IMR-90 (cell line): ENCODE results near the gene PEX10. TPM values are rescaled to one million over a fixed set of nuclear protein-coding genes. Genes with fewer than 3 reads are reported as not detected.
A peak's percentile ranks its signal among the peaks of the same experiment; 100 is the strongest.

Experiments used
- ATAC-seq: fragments of 200-7000 bp; cut with Tn5 transposase; 2 replicates; pipeline ENCODE4 v1.9.1; 2020; ENCODE audit warnings: low read depth, mild to moderate bottlenecking, moderate library complexity
- BruUV-seq: library from RNA; stranded (reverse); fragments of 400-500 nt; replicated peaks from 2 replicates; lab custom pipeline; 2021; lab: Mats Ljungman, UMichigan
- CTCF ChIA-PET: fragments of 300-600 bp; formaldehyde crosslinking; extraction: SDS; loops from one replicate; lab custom pipeline; 2021; ENCODE audit warnings: antibody characterized with exemption; lab: Yijun Ruan, JAX
- POLR2A ChIA-PET: fragments of 300-600 bp; sonication (Branson Sonifier 250); formaldehyde crosslinking; loops from one replicate; lab custom pipeline; 2022; ENCODE audit warnings: antibody characterized with exemption; ENCODE audit not compliant: unreplicated experiment; lab: Charles Lee
- DNase-seq: peaks from one replicate; pipeline ENCODE4 v3.0.0; 2013
- H2AFZ ChIP-seq: replicated peaks from 2 replicates; pipeline ENCODE3; 2013; ENCODE audit warnings: low read length, mild to moderate bottlenecking; ENCODE audit not compliant: poor library complexity
- H2AK5ac ChIP-seq: 2 replicates; pipeline ENCODE4 v1.6.1; 2013; ENCODE audit warnings: low read depth, low read length, inconsistent platforms
- H2AK9ac ChIP-seq: replicated peaks from 2 replicates; pipeline ENCODE3; 2013; ENCODE audit warnings: mild to moderate bottlenecking, low read depth, low read length, moderate library complexity; ENCODE audit not compliant: poor library complexity
- H2BK120ac ChIP-seq: 2 replicates; pipeline ENCODE4 v1.6.1; 2013; ENCODE audit warnings: low read depth, low read length, inconsistent platforms
- H2BK15ac ChIP-seq: 3 replicates; pipeline ENCODE4 v1.6.1; 2013; ENCODE audit warnings: low read depth, low read length, inconsistent platforms
- H2BK20ac ChIP-seq: 2 replicates; pipeline ENCODE4 v1.6.1; 2013; ENCODE audit warnings: low read depth, mild to moderate bottlenecking, inconsistent platforms, low read length, moderate library complexity
- H2BK5ac ChIP-seq: 2 replicates; pipeline ENCODE4 v1.6.1; 2013; ENCODE audit warnings: mild to moderate bottlenecking, low read depth, low read length, inconsistent platforms; ENCODE audit not compliant: poor library complexity, severe bottlenecking
- H3K14ac ChIP-seq: replicated peaks from 2 replicates; pipeline ENCODE4 v1.6.1; 2013; ENCODE audit warnings: low read depth, low read length, inconsistent platforms
- H3K18ac ChIP-seq: 2 replicates; pipeline ENCODE4 v1.6.1; 2013; ENCODE audit warnings: low read depth, low read length, control low read depth
- H3K23ac ChIP-seq: 2 replicates; pipeline ENCODE4 v1.6.1; 2013; ENCODE audit warnings: low read depth, low read length, inconsistent platforms
- H3K27ac ChIP-seq: 2 replicates; pipeline ENCODE4 v1.5.1; 2013; ENCODE audit warnings: mild to moderate bottlenecking, control low read depth, low read length; ENCODE audit not compliant: insufficient read depth
- H3K27me3 ChIP-seq: 2 replicates; pipeline ENCODE4 v1.6.1; 2013; ENCODE audit warnings: low read length; ENCODE audit not compliant: control insufficient read depth, insufficient read depth
- H3K36me3 ChIP-seq: 2 replicates; pipeline ENCODE4 v1.6.1; 2013; ENCODE audit warnings: low read length, mixed read lengths; ENCODE audit not compliant: control insufficient read depth, insufficient read depth
- H3K4ac ChIP-seq: 2 replicates; pipeline ENCODE4 v1.6.1; 2013; ENCODE audit warnings: low read depth, low read length, inconsistent platforms
- H3K4me1 ChIP-seq: 2 replicates; pipeline ENCODE4 v1.6.1; 2013; ENCODE audit warnings: low read length, mixed read lengths; ENCODE audit not compliant: control insufficient read depth, insufficient read depth
- H3K4me2 ChIP-seq: 2 replicates; pipeline ENCODE4 v1.6.1; 2013; ENCODE audit warnings: low read depth, mild to moderate bottlenecking, control low read depth, low read length, moderate library complexity
- H3K4me3 ChIP-seq: 2 replicates; pipeline ENCODE4 v1.5.1; 2013; ENCODE audit warnings: low read depth, mild to moderate bottlenecking, control low read depth, low read length, moderate library complexity; ENCODE audit not compliant: insufficient read depth
- H3K56ac ChIP-seq: 2 replicates; pipeline ENCODE4 v1.6.1; 2013; ENCODE audit warnings: low read length, inconsistent platforms; ENCODE audit not compliant: insufficient read depth; ENCODE audit errors: extremely low read depth
- H3K79me1 ChIP-seq, 2 experiments: 2 replicates each; pipeline ENCODE4 v1.6.1; 2013; ENCODE audit warnings: low read length in 2 of 2, inconsistent platforms in 1 of 2, low read depth in 1 of 2
- H3K9ac ChIP-seq: 2 replicates; pipeline ENCODE4 v1.6.1; 2013; ENCODE audit warnings: low read depth, low read length, control low read depth
- H3K9me1 ChIP-seq: 2 replicates; pipeline ENCODE4 v1.6.1; 2013; ENCODE audit warnings: low read length, inconsistent platforms; ENCODE audit not compliant: insufficient read depth
- H3K9me3 ChIP-seq: 2 replicates; pipeline ENCODE4 v1.6.1; 2013; ENCODE audit warnings: low read length; ENCODE audit not compliant: control insufficient read depth, insufficient read depth
- H4K20me1 ChIP-seq: 2 replicates; pipeline ENCODE4 v1.6.1; 2013; ENCODE audit warnings: low read length, inconsistent platforms; ENCODE audit not compliant: insufficient read depth
- H4K5ac ChIP-seq: 2 replicates; pipeline ENCODE4 v1.6.1; 2013; ENCODE audit warnings: mild to moderate bottlenecking, low read depth, low read length, control low read depth
- H4K8ac ChIP-seq, 2 experiments: 2 replicates each; pipeline ENCODE4 v1.6.1; 2013; ENCODE audit warnings: low read depth in 2 of 2, low read length in 2 of 2, control low read depth in 1 of 2, inconsistent platforms in 1 of 2
- H4K91ac ChIP-seq: 2 replicates; pipeline ENCODE4 v1.6.1; 2013; ENCODE audit warnings: low read depth, low read length, inconsistent platforms; ENCODE audit not compliant: insufficient read depth
- BHLHE40 ChIP-seq: fragments of 150-350 bp; IDR thresholded peaks from 2 replicates; pipeline ENCODE4 v1.6.1; 2016; ENCODE audit warnings: mild to moderate bottlenecking, low read depth, low read length
- CEBPB ChIP-seq: IDR thresholded peaks from 2 replicates; pipeline ENCODE4 v1.6.1; 2012; ENCODE audit warnings: low read depth, low read length, improper control_type of control experiment
- CHD1 ChIP-seq: IDR thresholded peaks from 2 replicates; pipeline ENCODE4 v1.6.1; 2012; ENCODE audit warnings: low read depth, low read length, improper control_type of control experiment
- FOS ChIP-seq: fragments of 150-350 bp; IDR thresholded peaks from 2 replicates; pipeline ENCODE4 v1.6.1; 2016; ENCODE audit warnings: low read depth, low read length
- MAFK ChIP-seq: IDR thresholded peaks from 2 replicates; pipeline ENCODE4 v1.6.1; 2012; ENCODE audit warnings: low read depth, low read length, improper control_type of control experiment
- MAZ ChIP-seq: IDR thresholded peaks from 2 replicates; pipeline ENCODE4 v1.6.1; 2012; ENCODE audit warnings: low read depth, mild to moderate bottlenecking, low read length, improper control_type of control experiment, moderate library complexity, borderline replicate concordance
- MXI1 ChIP-seq: IDR thresholded peaks from 2 replicates; pipeline ENCODE4 v1.6.1; 2012; ENCODE audit warnings: low read depth, mild to moderate bottlenecking, low read length, moderate library complexity, borderline replicate concordance
- NFE2L2 ChIP-seq: fragments of 150-350 bp; IDR thresholded peaks from 2 replicates; pipeline ENCODE4 v1.6.1; 2016; ENCODE audit warnings: low read depth, mild to moderate bottlenecking, low read length
- POLR2A ChIP-seq: IDR thresholded peaks from 2 replicates; pipeline ENCODE4 v1.6.1; 2012; ENCODE audit warnings: mild to moderate bottlenecking, low read depth, low read length
- RAD21 ChIP-seq: IDR thresholded peaks from 2 replicates; pipeline ENCODE4 v1.6.1; 2012; ENCODE audit warnings: low read length, improper control_type of control experiment
- RCOR1 ChIP-seq: IDR thresholded peaks from 2 replicates; pipeline ENCODE4 v1.6.1; 2012; ENCODE audit warnings: mild to moderate bottlenecking, low read length, improper control_type of control experiment; ENCODE audit not compliant: insufficient replicate concordance
- RFX5 ChIP-seq: IDR thresholded peaks from 2 replicates; pipeline ENCODE4 v1.8.0; 2012; ENCODE audit warnings: low read depth, mild to moderate bottlenecking, low read length, moderate library complexity
- SMC3 ChIP-seq: fragments of 150-350 bp; IDR thresholded peaks from 2 replicates; pipeline ENCODE4 v1.6.1; 2016; ENCODE audit warnings: low read depth, mild to moderate bottlenecking, antibody characterized with exemption, low read length, moderate library complexity
- USF2 ChIP-seq: fragments of 150-350 bp; IDR thresholded peaks from 2 replicates; pipeline ENCODE4 v1.6.1; 2017; ENCODE audit warnings: mild to moderate bottlenecking, antibody characterized with exemption, low read length, low read depth
- WGBS, 2 experiments: methylation state at CpG; one replicate each; pipeline versions ENCODE4 v1.1.5 to v1.1.7; 2013; ENCODE audit warnings: missing lambda C conversion rate in 2 of 2; ENCODE audit not compliant: insufficient read length in 1 of 2; ENCODE audit errors: extremely low coverage in 2 of 2; 5-methylcytosine and 5-hydroxymethylcytosine counted together
- dilution Hi-C: fragments of 300-500 bp; cut with HindIII; formaldehyde crosslinking; loops from one replicate; pipeline ENCODE4 v1.14.3; 2018; ENCODE audit warnings: low sequenced_read_pairs; ENCODE audit not compliant: unreplicated experiment
- in situ Hi-C: fragments of 300-500 bp; cut with MboI; formaldehyde crosslinking; loops from 3 replicates; pipeline ENCODE4 v1.14.3; 2019; ENCODE audit warnings: low sequenced_read_pairs, inconsistent platforms, mixed read lengths
- intact Hi-C: fragments of 100-400 bp; cut with micrococcal nuclease; formaldehyde crosslinking; loops from 2 replicates; pipeline ENCODE4 v1.10.0; 2022
- polyA plus RNA-seq, 3 experiments: library from polyadenylated mRNA; depleted of rRNA; stranded (reverse); fragments of >200 nt; gene quantifications; 2 replicates each; pipeline ENCODE4 v1.2.3, GENCODE V29; 2012; ENCODE audit warnings: low replicate concordance in 1 of 3
- total RNA-seq: library from RNA; depleted of rRNA; stranded (reverse); fragments of >200 nt; gene quantifications from 2 replicates; pipeline ENCODE4 v1.2.3, GENCODE V29; 2012
- TF ChIP-seq, protein P1 (sequence below): conservative IDR thresholded peaks from 2 replicates; pipeline ENCODE4 v1.5.1; 2012; ENCODE audit warnings: mild to moderate bottlenecking, low read depth, low read length, improper control_type of control experiment
- TF ChIP-seq, protein P2 (sequence below): fragments of 150-350 bp; IDR thresholded peaks from 2 replicates; pipeline ENCODE4 v1.6.1; 2016; ENCODE audit warnings: low read depth, mild to moderate bottlenecking, low read length, moderate library complexity, borderline replicate concordance

PEX10 gene
- total and polyA plus RNA-seq, 2 of the 4 experiments (the other 2 are of a cell fraction), result 16.9 to 19.7 TPM

DNA sequence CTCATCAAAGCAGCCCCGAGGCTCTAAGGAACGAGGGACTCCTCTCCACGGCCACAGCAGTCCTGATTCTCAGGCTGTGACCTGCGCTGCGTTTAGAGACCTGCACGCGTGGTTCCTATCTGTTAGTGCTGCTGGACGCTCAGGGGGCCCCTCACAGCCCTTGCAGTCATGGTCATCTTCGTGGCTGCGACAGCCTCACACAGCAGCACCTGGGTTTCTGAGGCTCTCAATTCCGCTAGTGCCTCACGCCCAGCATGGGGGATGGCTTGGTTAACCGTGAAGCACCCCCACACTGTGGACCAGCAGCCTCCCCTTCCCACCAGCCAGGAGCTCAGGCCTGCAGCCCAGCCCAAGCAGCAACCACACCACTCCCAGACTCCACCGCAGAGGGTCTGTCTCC is 28.8 kb downstream of the PEX10 start:
- H2AFZ ChIP-seq, result peak overlapping the region; percentile 19
- no peak overlapping the region for H4K91ac ChIP-seq
- no peak for ATAC-seq
- ChIA-PET POLR2A (no interaction called here), CTCF (no interaction called here)
- WGBS, 2 experiments, result 77% methylated on average over 10 of the region's 14 CpGs; no CpG with 5 or more reads in 1 of the 2 experiments
- H3K4me1 ChIP-seq, result no peaks in the 10 kb centered on the region
- in situ Hi-C loops (no loop called here), dilution Hi-C loops (no loop called here), intact Hi-C loops (loop anchor here (5.0 kb wide), 1 partner anchor 71 kb away; no protein-coding TSS in a partner anchor)
- BruUV-seq, result no TSS peak
- H2AK9ac ChIP-seq, result peak overlapping the region; percentile 15
- no peak overlapping the region for H2AK5ac ChIP-seq
- 0 out of 2 replicates have a peak, but pooled peaks cover 2% of the 10 kb centered on the region for H3K36me3 ChIP-seq
- no peak overlapping the region for H3K4me2 ChIP-seq
- no peaks in the 10 kb centered on the region; the same call in 1 of the 2 replicates for H4K20me1 ChIP-seq
- H3K27ac ChIP-seq, result no peak overlapping the region
- TF ChIP-seq SMC3 (no peak), CEBPB (no peak), MAFK (no peak), CHD1 (no peak), MAZ (no peak), RAD21 (no peak), BHLHE40 (no peak), MXI1 (no peak), RCOR1 (no peak), POLR2A (no peak), USF2 (no peak), RFX5 (no peak), FOS (no peak), NFE2L2 (no peak)
- TF ChIP-seq, protein P1, sequence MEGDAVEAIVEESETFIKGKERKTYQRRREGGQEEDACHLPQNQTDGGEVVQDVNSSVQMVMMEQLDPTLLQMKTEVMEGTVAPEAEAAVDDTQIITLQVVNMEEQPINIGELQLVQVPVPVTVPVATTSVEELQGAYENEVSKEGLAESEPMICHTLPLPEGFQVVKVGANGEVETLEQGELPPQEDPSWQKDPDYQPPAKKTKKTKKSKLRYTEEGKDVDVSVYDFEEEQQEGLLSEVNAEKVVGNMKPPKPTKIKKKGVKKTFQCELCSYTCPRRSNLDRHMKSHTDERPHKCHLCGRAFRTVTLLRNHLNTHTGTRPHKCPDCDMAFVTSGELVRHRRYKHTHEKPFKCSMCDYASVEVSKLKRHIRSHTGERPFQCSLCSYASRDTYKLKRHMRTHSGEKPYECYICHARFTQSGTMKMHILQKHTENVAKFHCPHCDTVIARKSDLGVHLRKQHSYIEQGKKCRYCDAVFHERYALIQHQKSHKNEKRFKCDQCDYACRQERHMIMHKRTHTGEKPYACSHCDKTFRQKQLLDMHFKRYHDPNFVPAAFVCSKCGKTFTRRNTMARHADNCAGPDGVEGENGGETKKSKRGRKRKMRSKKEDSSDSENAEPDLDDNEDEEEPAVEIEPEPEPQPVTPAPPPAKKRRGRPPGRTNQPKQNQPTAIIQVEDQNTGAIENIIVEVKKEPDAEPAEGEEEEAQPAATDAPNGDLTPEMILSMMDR, result no peak
- TF ChIP-seq, protein P2, sequence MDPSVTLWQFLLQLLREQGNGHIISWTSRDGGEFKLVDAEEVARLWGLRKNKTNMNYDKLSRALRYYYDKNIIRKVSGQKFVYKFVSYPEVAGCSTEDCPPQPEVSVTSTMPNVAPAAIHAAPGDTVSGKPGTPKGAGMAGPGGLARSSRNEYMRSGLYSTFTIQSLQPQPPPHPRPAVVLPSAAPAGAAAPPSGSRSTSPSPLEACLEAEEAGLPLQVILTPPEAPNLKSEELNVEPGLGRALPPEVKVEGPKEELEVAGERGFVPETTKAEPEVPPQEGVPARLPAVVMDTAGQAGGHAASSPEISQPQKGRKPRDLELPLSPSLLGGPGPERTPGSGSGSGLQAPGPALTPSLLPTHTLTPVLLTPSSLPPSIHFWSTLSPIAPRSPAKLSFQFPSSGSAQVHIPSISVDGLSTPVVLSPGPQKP, result no peak
- H3K9ac ChIP-seq, result no peak overlapping the region
- H2BK20ac ChIP-seq, result no peak overlapping the region
- no peak for DNase-seq
- H2BK15ac ChIP-seq, result no peak overlapping the region
- 0 out of 4 replicates have a peak, but pooled peaks cover 0 to 3% of the 10 kb centered on the region in 2 experiments for H3K79me1 ChIP-seq
- H3K9me3 ChIP-seq, result no peaks in the 10 kb centered on the region
- H3K14ac ChIP-seq, result no peak overlapping the region
- no peaks in the 10 kb centered on the region for H3K9me1 ChIP-seq
- no peak overlapping the region for H3K18ac ChIP-seq
- H2BK120ac ChIP-seq, result no peak overlapping the region
- no peak overlapping the region for H3K4ac ChIP-seq
- no peaks in the 10 kb centered on the region for H3K27me3 ChIP-seq
- no peak overlapping the region for H3K23ac ChIP-seq
- H4K5ac ChIP-seq, result no peak overlapping the region
- no peak overlapping the region for H4K8ac ChIP-seq
- no peak overlapping the region for H3K4me3 ChIP-seq
- H3K56ac ChIP-seq, result no peak overlapping the region
- H2BK5ac ChIP-seq, result no peak overlapping the region
